ENCODE data around the gene SEC14L1. TPM values are rescaled to one million over a fixed set of nuclear protein-coding genes. Genes with fewer than 3 reads are reported as not detected.

Gene SEC14L1
- total RNA-seq, 2 experiments from 2014 or later, result 97.3 to 98.5 TPM

GRCh38 chr17:77119668-77120301, 21.0 kb upstream of the SEC14L1 start:
- POLR2A ChIA-PET, result interaction anchor here (1.0 kb wide), 1 partner anchor 21 kb away, joined by 3 read pairs; the partner anchor contains the start of gene SEC14L1
- Histone ChIP-seq H3K27me3 (ENCODE audit: control insufficient read depth in 1 of 2, insufficient read depth in 2 of 2, low read length in 2 of 2) (no peaks in the 10 kb centered on the region), H3K36me3 (ENCODE audit: insufficient read depth, low read length) (no peaks in the 10 kb centered on the region), H3K4me1 (ENCODE audit: insufficient read depth, low read length) (peaks cover 7% of the 10 kb centered on the region), H3K27ac (ENCODE audit: low read depth in 1 of 2, low read length in 2 of 2) (no peak overlapping the region), H3K9me3 (ENCODE audit: control insufficient read depth in 1 of 2, insufficient read depth in 1 of 2, low read length in 2 of 2) (no peaks in the 10 kb centered on the region), H3K4me3 (ENCODE audit: low read length) (no peak overlapping the region)
- Mint-ChIP-seq H3K4me3 (no peak overlapping the region), H3K27ac (no peak overlapping the region), H3K4me1 (ENCODE audit: low read depth) (no peaks in the 10 kb centered on the region), H3K9me3 (no peaks in the 10 kb centered on the region), H3K36me3 (ENCODE audit: low read depth) (no peaks in the 10 kb centered on the region), H3K27me3 (no peaks in the 10 kb centered on the region)
- no peak for DNase-seq
- no peak for ATAC-seq (ENCODE audit: poor library complexity)
- CTCF ChIA-PET, result no interaction called here
- no peak for TF ChIP-seq CTCF (IDR thresholded peaks at IDR 0.05)
- intact Hi-C loops (cut with DNase I, micrococcal nuclease), result no loop called here

GRCh38 chr17:77120868-77121267, 19.9 kb upstream of the SEC14L1 start:
- no peak for DNase-seq
- Histone ChIP-seq H3K27me3 (ENCODE audit: control insufficient read depth in 1 of 2, insufficient read depth in 2 of 2, low read length in 2 of 2) (no peaks in the 10 kb centered on the region), H3K9me3 (ENCODE audit: control insufficient read depth in 1 of 2, insufficient read depth in 1 of 2, low read length in 2 of 2) (no peaks in the 10 kb centered on the region), H3K36me3 (ENCODE audit: insufficient read depth, low read length) (no peaks in the 10 kb centered on the region), H3K4me3 (ENCODE audit: low read length) (no peak overlapping the region), H3K4me1 (ENCODE audit: insufficient read depth, low read length) (peaks cover 7% of the 10 kb centered on the region), H3K27ac (ENCODE audit: low read depth in 1 of 2, low read length in 2 of 2) (no peak overlapping the region)
- no peaks in the 10 kb centered on the region for H3K36me3 Mint-ChIP-seq (ENCODE audit: low read depth)
- no peak overlapping the region for H3K27ac Mint-ChIP-seq
- H3K9me3 Mint-ChIP-seq, result no peaks in the 10 kb centered on the region
- H3K4me1 Mint-ChIP-seq (ENCODE audit: low read depth), result peaks cover 5% of the 10 kb centered on the region
- TF ChIP-seq CTCF (IDR thresholded peaks at IDR 0.05), result no peak
- no peaks in the 10 kb centered on the region for H3K27me3 Mint-ChIP-seq
- ChIA-PET POLR2A (no interaction called here), CTCF (interaction anchor here (1.3 kb wide), 1 partner anchor 40 kb away, joined by 3 read pairs; no protein-coding TSS in a partner anchor)
- intact Hi-C loops (cut with DNase I, micrococcal nuclease), result no loop called here
- no peak for ATAC-seq (ENCODE audit: poor library complexity)
- no peak overlapping the region for H3K4me3 Mint-ChIP-seq

- ChIA-PET POLR2A (interaction anchor here (0.6 to 2.7 kb wide), 3 partner anchors 16 to 1780 kb away, joined by 3 to 13 read pairs (median 3); partner anchors contain the start of gene SEC14L1), CTCF (no interaction called here)
- no peak overlapping the region for H3K4me3 Mint-ChIP-seq
- Histone ChIP-seq H3K27me3 (ENCODE audit: control insufficient read depth in 1 of 2, insufficient read depth in 2 of 2, low read length in 2 of 2) (no peaks in the 10 kb centered on the region), H3K36me3 (ENCODE audit: insufficient read depth, low read length) (no peaks in the 10 kb centered on the region), H3K4me3 (ENCODE audit: low read length) (no peak overlapping the region), H3K4me1 (ENCODE audit: insufficient read depth, low read length) (peaks cover 28% of the 10 kb centered on the region), H3K27ac (ENCODE audit: low read depth in 1 of 2, low read length in 2 of 2) (no peak overlapping the region), H3K9me3 (ENCODE audit: control insufficient read depth in 1 of 2, insufficient read depth in 1 of 2, low read length in 2 of 2) (no peaks in the 10 kb centered on the region)
- no peaks in the 10 kb centered on the region for H3K36me3 Mint-ChIP-seq (ENCODE audit: low read depth)
- no peaks in the 10 kb centered on the region for H3K9me3 Mint-ChIP-seq
- H3K27ac Mint-ChIP-seq, result peak overlapping the region; percentile 30
- no peaks in the 10 kb centered on the region for H3K27me3 Mint-ChIP-seq
- H3K4me1 Mint-ChIP-seq (ENCODE audit: low read depth), result peaks cover 28% of the 10 kb centered on the region
- intact Hi-C loops (cut with DNase I, micrococcal nuclease), result no loop called here
- no peak for DNase-seq
- ATAC-seq (ENCODE audit: poor library complexity), result no peak
- no peak for TF ChIP-seq CTCF (IDR thresholded peaks at IDR 0.05)
Observed at GRCh38 chr17:77124192-77124889, 16.4 kb upstream of the SEC14L1 start.
